ENCODE measurements around the gene EPHA3.

GRCh38 chr3:89157575-89157974 lies 50.2 kb downstream of the EPHA3 start:
- TF ChIP-seq POLR2A (IDR thresholded peaks at IDR 0.05) (no peak), CTCF (IDR thresholded peaks at IDR 0.05) (no peak)
